OCI-LY3 (cell line): ENCODE results near the gene DIPK1C.

Source experiments
- EZH2phosphoT487 ChIP-seq: fragments of 200-600 bp; shearing (Covaris generic); IDR thresholded peaks from 2 replicates; pipeline ENCODE4 v1.6.1; 2018; ENCODE audit warnings: antibody characterized with exemption, mixed run types, low read depth
- TF ChIP-seq, protein P1 (sequence below): fragments of 200-600, 300-600 bp; sonication (generic); IDR thresholded peaks from 2 replicates; pipeline ENCODE4 v1.5.1; 2014; ENCODE audit warnings: antibody characterized with exemption, low read length, low read depth

DNA sequence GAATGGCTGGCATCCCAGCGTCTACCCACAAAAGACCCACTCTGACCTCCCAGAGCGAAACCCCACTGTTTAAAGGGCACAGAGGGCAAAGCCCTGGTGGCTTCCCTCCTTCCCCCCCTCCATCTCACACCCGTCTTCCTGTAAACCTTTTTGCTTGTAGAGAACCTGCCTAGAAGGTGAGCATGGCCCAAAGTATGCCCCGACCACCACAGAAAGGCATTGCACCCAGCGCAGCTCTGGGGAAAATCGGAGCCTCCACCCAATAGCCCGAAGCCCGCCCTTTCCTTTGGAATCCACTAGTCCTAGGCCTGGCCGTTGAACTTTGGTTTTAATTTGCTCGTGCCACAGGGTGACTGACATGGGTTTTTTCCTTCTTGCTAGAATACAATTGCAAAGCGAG, 22.6 kb downstream of the DIPK1C start:
- TF ChIP-seq, protein P1, sequence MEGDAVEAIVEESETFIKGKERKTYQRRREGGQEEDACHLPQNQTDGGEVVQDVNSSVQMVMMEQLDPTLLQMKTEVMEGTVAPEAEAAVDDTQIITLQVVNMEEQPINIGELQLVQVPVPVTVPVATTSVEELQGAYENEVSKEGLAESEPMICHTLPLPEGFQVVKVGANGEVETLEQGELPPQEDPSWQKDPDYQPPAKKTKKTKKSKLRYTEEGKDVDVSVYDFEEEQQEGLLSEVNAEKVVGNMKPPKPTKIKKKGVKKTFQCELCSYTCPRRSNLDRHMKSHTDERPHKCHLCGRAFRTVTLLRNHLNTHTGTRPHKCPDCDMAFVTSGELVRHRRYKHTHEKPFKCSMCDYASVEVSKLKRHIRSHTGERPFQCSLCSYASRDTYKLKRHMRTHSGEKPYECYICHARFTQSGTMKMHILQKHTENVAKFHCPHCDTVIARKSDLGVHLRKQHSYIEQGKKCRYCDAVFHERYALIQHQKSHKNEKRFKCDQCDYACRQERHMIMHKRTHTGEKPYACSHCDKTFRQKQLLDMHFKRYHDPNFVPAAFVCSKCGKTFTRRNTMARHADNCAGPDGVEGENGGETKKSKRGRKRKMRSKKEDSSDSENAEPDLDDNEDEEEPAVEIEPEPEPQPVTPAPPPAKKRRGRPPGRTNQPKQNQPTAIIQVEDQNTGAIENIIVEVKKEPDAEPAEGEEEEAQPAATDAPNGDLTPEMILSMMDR: no peak
- no peak for TF ChIP-seq EZH2phosphoT487
